CD4-positive, alpha-beta T cell treated with Interleukin-4 for 4 hours (primary cell): Measurements from ENCODE around the gene USP17L26.
A peak's percentile ranks its signal among the peaks of the same experiment; 100 is the strongest.
"Not testable (repeated sequence)": the region's sequence is repeated elsewhere in the genome, so short reads cannot be mapped to it uniquely, and the experiment has no call there.

Experiments used
- DNase-seq: peaks from one replicate; pipeline ENCODE4 v3.0.0-alpha.2; 2020

The USP17L26 gene

GRCh38 chr4:9334358-9334757, at the start of gene USP17L26:
USP17L26 (plus strand) TSS chr4:9334658; CDS start chr4:9334658, 0 bp downstream.
- not testable (repeated sequence) for DNase-seq

- not testable (repeated sequence) for DNase-seq
Observed at GRCh38 chr4:9324191-9324590, 10.3 kb upstream of the USP17L26 start.

- DNase-seq = not testable (repeated sequence)
Observed at GRCh38 chr4:9324865-9325264, 9.6 kb upstream of the USP17L26 start, which contains the start of gene USP17L24. USP17L24 (plus strand) TSS chr4:9325165; CDS start chr4:9325165, 0 bp downstream.

- DNase-seq = not testable (repeated sequence)
Observed at GRCh38 chr4:9329611-9330010, 4.8 kb upstream of the USP17L26 start, which contains the start of gene USP17L25. USP17L25 (plus strand) TSS chr4:9329911; CDS start chr4:9329911, 0 bp downstream.

- DNase-seq = not testable (repeated sequence)
Observed at GRCh38 chr4:9339103-9339502, 4.6 kb downstream of the USP17L26 start, which contains the start of gene USP17L5. USP17L5 (plus strand) TSS chr4:9339403; CDS start chr4:9339403, 0 bp downstream.

- DNase-seq = not testable (repeated sequence)
Observed at GRCh38 chr4:9343848-9344247, 9.4 kb downstream of the USP17L26 start, which contains the start of gene USP17L27. USP17L27 (plus strand) TSS chr4:9344148; CDS start chr4:9344148, 0 bp downstream.

GRCh38 chr4:9348593-9348992, 14.1 kb downstream of the USP17L26 start, which contains the start of gene USP17L28:
USP17L28 (plus strand) TSS chr4:9348893; CDS start chr4:9348893, 0 bp downstream.
- DNase-seq = not testable (repeated sequence)

- DNase-seq = not testable (repeated sequence)
Observed at GRCh38 chr4:9350866-9351265, 16.4 kb downstream of the USP17L26 start.

GRCh38 chr4:9353338-9353737, 18.9 kb downstream of the USP17L26 start, which contains the start of gene USP17L29:
USP17L29 (plus strand) TSS chr4:9353638; CDS start chr4:9353638, 0 bp downstream.
- not testable (repeated sequence) for DNase-seq

- DNase-seq = not testable (repeated sequence)
Observed at GRCh38 chr4:9362829-9363228, 28.4 kb downstream of the USP17L26 start, which contains the start of gene USP17L30. USP17L30 (plus strand) TSS chr4:9363129; CDS start chr4:9363129, 0 bp downstream.

GRCh38 chr4:9379881-9380280, 45.4 kb downstream of the USP17L26 start:
- DNase-seq = not testable (repeated sequence)

- peak; percentile 52 for DNase-seq
Observed at GRCh38 chr4:9381012-9381534, 46.6 kb downstream of the USP17L26 start.

GRCh38 chr4:9384126-9384525, 49.7 kb downstream of the USP17L26 start:
- no peak for DNase-seq
